Nephron progenitor cell (in vitro differentiated cells): ENCODE measurements around the gene AFMID.

Source experiments
- DNase-seq: peaks from one replicate; pipeline ENCODE4 v3.0.0; 2021
- H3K27ac Mint-ChIP-seq: 2 replicates; pipeline ENCODE4 v1.8.0; 2021; ENCODE audit warnings: mild to moderate bottlenecking, moderate library complexity, mixed read lengths
- H3K27me3 Mint-ChIP-seq: 2 replicates; pipeline ENCODE4 v1.8.0; 2021; ENCODE audit warnings: mild to moderate bottlenecking, low read depth, mixed read lengths; ENCODE audit not compliant: poor library complexity
- H3K36me3 Mint-ChIP-seq: 2 replicates; pipeline ENCODE4 v1.8.0; 2021; ENCODE audit warnings: low read depth, mixed read lengths
- H3K4me1 Mint-ChIP-seq: 2 replicates; pipeline ENCODE4 v1.8.0; 2021; ENCODE audit warnings: mixed read lengths
- H3K4me3 Mint-ChIP-seq: 2 replicates; pipeline ENCODE4 v1.8.0; 2021; ENCODE audit warnings: mild to moderate bottlenecking, moderate library complexity, mixed read lengths
- H3K9me3 Mint-ChIP-seq: 2 replicates; pipeline ENCODE4 v1.8.0; 2021; ENCODE audit warnings: mild to moderate bottlenecking, moderate library complexity, mixed read lengths
- CTCF ChIP-seq: fragments of 200-600 bp; sonication (generic); IDR thresholded peaks from 2 replicates; pipeline ENCODE4 v1.5.0; 2021; ENCODE audit warnings: antibody characterized with exemption

AFMID gene

GRCh38 chr17:78179372-78179771 is 7.8 kb upstream of the AFMID start:
- Mint-ChIP-seq H3K27ac (no peak overlapping the region), H3K4me1 (peaks cover 18% of the 10 kb centered on the region), H3K9me3 (no peaks in the 10 kb centered on the region), H3K36me3 (peaks cover 51% of the 10 kb centered on the region), H3K27me3 (peaks cover 3% of the 10 kb centered on the region), H3K4me3 (no peak overlapping the region)
- no peak for TF ChIP-seq CTCF
- no peak for DNase-seq

GRCh38 chr17:78180083-78180482 is 7.1 kb upstream of the AFMID start:
- Mint-ChIP-seq H3K9me3 (no peaks in the 10 kb centered on the region), H3K36me3 (peaks cover 51% of the 10 kb centered on the region), H3K4me3 (no peak overlapping the region), H3K27me3 (peaks cover 3% of the 10 kb centered on the region), H3K4me1 (peaks cover 25% of the 10 kb centered on the region), H3K27ac (no peak overlapping the region)
- no peak for DNase-seq
- TF ChIP-seq CTCF = no peak

GRCh38 chr17:78180508-78180907 is 6.7 kb upstream of the AFMID start:
- H3K27me3 Mint-ChIP-seq = peaks cover 3% of the 10 kb centered on the region
- H3K9me3 Mint-ChIP-seq = no peaks in the 10 kb centered on the region
- TF ChIP-seq CTCF = no peak
- DNase-seq = no peak
- H3K4me1 Mint-ChIP-seq = peaks cover 29% of the 10 kb centered on the region
- H3K27ac Mint-ChIP-seq = peak overlapping the region; percentile 59
- H3K36me3 Mint-ChIP-seq = peaks cover 51% of the 10 kb centered on the region
- H3K4me3 Mint-ChIP-seq = no peak overlapping the region

GRCh38 chr17:78182504-78182903 is 4.7 kb upstream of the AFMID start:
- no peak for DNase-seq
- H3K27ac Mint-ChIP-seq = no peak overlapping the region
- H3K36me3 Mint-ChIP-seq = peaks cover 56% of the 10 kb centered on the region
- no peaks in the 10 kb centered on the region for H3K9me3 Mint-ChIP-seq
- no peak overlapping the region for H3K4me3 Mint-ChIP-seq
- H3K27me3 Mint-ChIP-seq = peaks cover 3% of the 10 kb centered on the region
- peaks cover 36% of the 10 kb centered on the region for H3K4me1 Mint-ChIP-seq
- TF ChIP-seq CTCF = no peak

GRCh38 chr17:78183916-78184315 is 3.2 kb upstream of the AFMID start:
- peak overlapping the region; percentile 66 for H3K4me3 Mint-ChIP-seq
- H3K36me3 Mint-ChIP-seq = peaks cover 49% of the 10 kb centered on the region
- H3K27me3 Mint-ChIP-seq = peaks cover 3% of the 10 kb centered on the region
- H3K4me1 Mint-ChIP-seq = peaks cover 43% of the 10 kb centered on the region
- TF ChIP-seq CTCF = no peak
- H3K9me3 Mint-ChIP-seq = no peaks in the 10 kb centered on the region
- no peak overlapping the region for H3K27ac Mint-ChIP-seq
- DNase-seq = no peak

GRCh38 chr17:78184351-78184750 is 2.8 kb upstream of the AFMID start:
- peaks cover 45% of the 10 kb centered on the region for H3K36me3 Mint-ChIP-seq
- TF ChIP-seq CTCF = no peak
- peak overlapping the region; percentile 66 for H3K4me3 Mint-ChIP-seq
- peaks cover 3% of the 10 kb centered on the region for H3K27me3 Mint-ChIP-seq
- no peak for DNase-seq
- peak overlapping the region; percentile 84 for H3K27ac Mint-ChIP-seq
- H3K4me1 Mint-ChIP-seq = peaks cover 43% of the 10 kb centered on the region
- no peaks in the 10 kb centered on the region for H3K9me3 Mint-ChIP-seq
